ENCODE data around the gene ESPNL.

ESPNL gene

GRCh38 chr2:238155761-238156694 is 55.9 kb downstream of the ESPNL start:
- in situ Hi-C loops (cut with HindIII; ENCODE audit: low sequenced_read_pairs): no loop called here

GRCh38 chr2:238157506-238158017 is 57.4 kb downstream of the ESPNL start:
- in situ Hi-C loops (cut with HindIII; ENCODE audit: low sequenced_read_pairs): no loop called here

DNA sequence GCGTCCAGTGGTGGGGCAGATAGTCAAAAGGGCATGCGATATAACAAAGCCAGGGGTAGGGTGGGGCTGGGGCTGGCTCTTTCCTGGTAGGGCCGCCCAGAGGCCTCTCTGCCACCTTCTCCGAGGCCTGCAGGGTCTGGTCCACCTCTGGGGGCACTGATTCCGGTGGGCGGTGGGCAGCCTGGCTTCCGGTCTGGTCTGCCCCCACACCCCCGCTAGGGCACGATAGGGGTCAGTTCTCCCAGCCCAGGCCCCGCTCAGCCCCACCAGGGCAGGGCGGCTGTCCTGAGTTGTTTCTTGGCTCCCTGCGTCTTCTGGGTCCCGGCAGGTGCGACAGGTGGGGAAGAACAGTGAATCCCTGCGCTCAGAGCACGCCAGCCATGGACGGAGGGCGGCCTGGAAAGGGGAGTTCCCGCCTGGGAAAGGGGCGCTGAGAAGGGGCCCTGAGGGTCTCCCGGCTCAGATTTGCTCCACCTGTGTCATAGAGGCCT is 57.9 kb downstream of the ESPNL start:
- in situ Hi-C loops (cut with HindIII; ENCODE audit: low sequenced_read_pairs): no loop called here

GRCh38 chr2:238158509-238159070 is 58.5 kb downstream of the ESPNL start, which contains the start of gene ERFE:
ERFE (plus strand) TSS chr2:238158970; CDS start chr2:238159008, 38 bp downstream.
- in situ Hi-C loops (cut with HindIII; ENCODE audit: low sequenced_read_pairs): no loop called here

- in situ Hi-C loops (cut with HindIII; ENCODE audit: low sequenced_read_pairs): no loop called here
These were observed 59.0 kb downstream of the ESPNL start for GRCh38 chr2:238159071-238159539.

GRCh38 chr2:238159661-238160205 is 59.6 kb downstream of the ESPNL start:
- in situ Hi-C loops (cut with HindIII; ENCODE audit: low sequenced_read_pairs): no loop called here

GRCh38 chr2:238160206-238161129 is 60.3 kb downstream of the ESPNL start:
- in situ Hi-C loops (cut with HindIII; ENCODE audit: low sequenced_read_pairs): no loop called here

- in situ Hi-C loops (cut with HindIII; ENCODE audit: low sequenced_read_pairs): no loop called here
These were observed 61.3 kb downstream of the ESPNL start for GRCh38 chr2:238161291-238162051.

DNA sequence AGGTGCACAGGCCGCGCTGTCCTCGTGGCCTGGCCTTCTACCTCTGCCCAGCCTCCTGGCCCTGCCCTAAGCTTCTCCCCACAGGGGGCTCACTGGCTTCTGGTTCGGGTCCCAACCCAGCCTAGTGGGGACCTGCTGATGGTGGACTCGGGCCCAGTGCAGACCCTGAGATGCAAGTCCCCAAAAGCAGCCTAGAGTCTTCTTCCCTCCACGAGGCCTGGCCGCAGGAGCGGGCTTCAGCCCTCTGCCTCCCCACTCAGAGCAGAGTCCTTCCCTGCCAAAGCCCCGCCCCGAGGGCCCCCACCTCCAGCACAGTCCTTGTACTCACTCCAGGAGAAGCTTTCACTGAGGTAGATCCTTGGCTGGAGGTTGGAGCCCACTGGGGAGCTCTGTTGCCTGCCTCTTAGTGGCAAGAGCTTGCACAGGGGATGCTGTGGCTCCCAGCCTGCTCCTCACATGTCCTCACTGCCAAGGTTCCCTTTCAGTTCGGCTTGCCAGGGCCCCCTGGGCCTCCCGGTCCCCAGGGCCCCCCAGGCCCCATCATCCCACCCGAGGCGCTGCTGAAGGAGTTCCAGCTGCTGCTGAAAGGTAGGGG is 62.2 kb downstream of the ESPNL start:
- in situ Hi-C loops (cut with HindIII; ENCODE audit: low sequenced_read_pairs): no loop called here

DNA sequence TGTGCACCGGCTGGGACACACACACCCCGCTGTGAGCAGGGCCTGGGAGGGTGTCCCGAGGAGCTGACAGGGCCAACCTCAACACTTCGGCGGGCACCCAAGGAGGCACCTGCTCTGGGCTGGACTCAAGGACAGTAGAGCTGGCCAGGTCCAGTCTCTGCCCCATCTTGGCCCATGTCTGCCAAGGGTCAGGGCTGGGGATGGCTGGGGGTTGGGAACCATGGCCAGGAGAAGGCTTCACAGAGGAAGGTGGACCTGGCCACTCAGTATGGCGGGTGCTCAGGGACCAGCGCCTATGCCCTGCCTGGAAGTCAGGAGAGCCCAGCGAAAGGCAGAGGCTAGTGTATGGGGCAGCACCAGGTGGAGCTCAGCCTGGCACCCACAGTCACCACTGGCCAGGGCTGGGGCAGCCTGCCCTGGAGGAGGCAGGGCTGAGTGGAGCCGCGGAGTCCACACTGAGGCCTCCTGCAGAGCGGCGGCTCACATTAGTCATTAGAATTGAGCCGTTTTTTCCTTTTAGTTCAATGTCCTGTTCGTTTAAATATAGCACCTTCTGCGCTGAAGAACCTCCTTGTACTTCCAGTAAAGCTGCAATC is 62.8 kb downstream of the ESPNL start:
- in situ Hi-C loops (cut with HindIII; ENCODE audit: low sequenced_read_pairs): no loop called here

GRCh38 chr2:238163481-238164198 is 63.5 kb downstream of the ESPNL start:
- in situ Hi-C loops (cut with HindIII; ENCODE audit: low sequenced_read_pairs): no loop called here

DNA sequence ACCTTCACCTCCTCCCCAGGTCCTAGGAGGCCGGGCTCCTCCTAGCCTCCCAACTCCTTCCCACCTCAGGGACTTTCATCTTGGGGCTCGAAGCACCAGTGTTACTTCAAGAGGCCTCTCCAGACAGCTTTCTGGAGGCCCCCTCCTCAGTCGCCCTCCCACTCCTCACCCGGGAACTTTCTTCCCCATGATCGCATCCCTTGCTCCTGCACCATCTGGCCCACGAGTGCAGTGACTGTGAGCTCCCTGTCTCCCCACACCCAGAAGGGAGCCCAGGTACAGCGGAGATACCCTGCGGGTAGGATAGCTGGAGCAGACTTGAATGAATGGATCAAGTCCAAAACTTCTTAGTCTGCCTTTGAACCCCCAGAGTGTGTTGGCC is 64.8 kb downstream of the ESPNL start:
- in situ Hi-C loops (cut with HindIII; ENCODE audit: low sequenced_read_pairs): no loop called here

- in situ Hi-C loops (cut with HindIII; ENCODE audit: low sequenced_read_pairs): no loop called here
These were observed 65.3 kb downstream of the ESPNL start for GRCh38 chr2:238165288-238165921.

DNA sequence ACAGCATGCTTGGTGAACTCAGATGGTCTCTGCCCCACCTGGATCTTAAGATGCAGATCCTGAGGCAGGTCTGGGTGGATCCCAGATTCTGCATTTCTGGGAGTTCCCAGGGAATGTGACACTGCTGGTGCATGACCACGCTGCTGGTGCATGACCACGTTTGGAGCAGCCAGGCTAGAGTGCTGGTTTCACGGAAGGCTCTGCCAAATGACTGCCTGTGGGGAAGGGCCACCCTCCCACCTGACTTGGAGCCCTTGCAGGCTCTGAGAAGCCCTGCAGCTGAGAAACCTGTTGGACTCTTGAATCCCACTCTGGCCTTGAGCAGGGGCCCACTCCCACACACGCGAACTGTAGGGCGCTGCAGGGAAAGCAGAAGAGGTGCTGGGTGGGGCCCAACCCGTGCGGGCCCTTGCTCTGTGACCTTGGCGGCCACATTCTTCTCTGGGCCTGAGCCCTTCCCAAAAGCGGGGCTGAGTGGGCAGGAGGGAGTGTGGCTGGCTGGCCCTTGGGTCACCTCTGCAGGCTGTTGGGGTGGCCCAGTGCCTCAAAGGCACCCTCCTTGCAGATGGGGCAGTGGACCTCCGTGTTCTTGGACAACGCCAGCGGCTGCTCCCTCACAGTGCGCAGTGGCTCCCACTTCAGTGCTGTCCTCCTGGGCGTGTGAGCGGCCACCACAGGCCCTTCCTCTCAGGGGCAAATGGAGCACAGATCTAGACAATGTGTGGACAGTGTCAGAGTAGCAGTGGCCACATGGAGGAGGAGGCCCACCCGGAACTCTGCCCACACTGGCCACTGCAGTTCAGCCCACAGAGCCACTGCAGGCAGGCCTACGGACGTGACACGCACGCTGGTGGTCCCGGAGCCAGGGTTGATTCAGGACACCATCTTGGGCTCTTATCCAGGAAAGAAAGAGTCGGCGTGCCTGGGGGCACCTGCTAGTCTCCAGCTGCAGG is 66.5 kb downstream of the ESPNL start:
- in situ Hi-C loops (cut with HindIII; ENCODE audit: low sequenced_read_pairs): no loop called here

- in situ Hi-C loops (cut with HindIII; ENCODE audit: low sequenced_read_pairs): no loop called here
These were observed 67.2 kb downstream of the ESPNL start for GRCh38 chr2:238167344-238167715.

DNA sequence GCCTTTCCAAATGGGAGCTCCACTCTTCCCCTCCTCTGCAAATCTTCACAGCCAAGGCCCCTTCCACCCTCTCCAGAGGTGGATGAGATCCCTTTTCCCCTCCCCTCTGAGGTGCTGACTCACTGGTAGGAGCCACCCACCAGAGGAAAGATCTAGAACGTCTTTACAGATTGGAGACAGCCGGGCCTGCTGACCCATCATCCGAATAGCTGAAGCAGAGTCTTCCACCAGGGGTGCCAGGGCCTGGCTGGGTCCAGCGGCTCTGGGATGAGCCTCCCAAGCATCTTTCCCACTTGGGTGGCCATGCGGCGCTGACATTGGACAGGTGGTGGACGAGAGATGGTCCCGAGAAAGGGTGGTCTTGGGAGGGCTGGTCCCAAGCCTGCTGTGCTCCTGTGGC is 67.6 kb downstream of the ESPNL start:
- in situ Hi-C loops (cut with HindIII; ENCODE audit: low sequenced_read_pairs): no loop called here
